DOHH2 (cell line): ENCODE data around the gene NSUN6.

Experiments
- EZH2phosphoT487 ChIP-seq: fragments of 200-600 bp; sonication (generic); IDR thresholded peaks from 2 replicates; pipeline ENCODE4 v1.6.1; 2017; ENCODE audit warnings: borderline replicate concordance, mild to moderate bottlenecking, antibody characterized with exemption, low read length, moderate library complexity, mixed read lengths
- TF ChIP-seq, protein P1 (sequence below): fragments of 200-600 bp; sonication (generic); IDR thresholded peaks from one replicate; pipeline ENCODE4 v1.5.1; 2014; ENCODE audit warnings: antibody characterized with exemption, mild to moderate bottlenecking, low read depth, low read length; ENCODE audit not compliant: poor library complexity, severe bottlenecking

DNA sequence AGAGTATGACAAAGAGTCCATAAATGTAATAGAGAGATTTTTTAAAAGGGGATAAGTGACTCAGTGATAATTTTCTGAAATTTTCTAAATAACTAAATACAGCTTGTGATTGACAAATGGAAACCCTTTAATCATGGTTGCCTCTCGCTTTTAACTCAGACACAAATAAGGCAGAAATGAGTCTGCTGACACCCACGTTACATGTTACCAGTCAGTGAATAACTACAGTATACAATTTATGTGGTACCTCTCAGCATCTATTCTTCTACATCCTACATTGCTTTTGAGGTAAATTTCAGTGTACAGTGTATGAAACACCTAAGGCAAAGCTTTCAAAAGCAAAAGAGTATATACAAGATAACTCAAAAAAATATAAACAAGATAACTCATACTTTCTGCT, 4.2 kb downstream of the NSUN6 start:
- TF ChIP-seq, protein P1, sequence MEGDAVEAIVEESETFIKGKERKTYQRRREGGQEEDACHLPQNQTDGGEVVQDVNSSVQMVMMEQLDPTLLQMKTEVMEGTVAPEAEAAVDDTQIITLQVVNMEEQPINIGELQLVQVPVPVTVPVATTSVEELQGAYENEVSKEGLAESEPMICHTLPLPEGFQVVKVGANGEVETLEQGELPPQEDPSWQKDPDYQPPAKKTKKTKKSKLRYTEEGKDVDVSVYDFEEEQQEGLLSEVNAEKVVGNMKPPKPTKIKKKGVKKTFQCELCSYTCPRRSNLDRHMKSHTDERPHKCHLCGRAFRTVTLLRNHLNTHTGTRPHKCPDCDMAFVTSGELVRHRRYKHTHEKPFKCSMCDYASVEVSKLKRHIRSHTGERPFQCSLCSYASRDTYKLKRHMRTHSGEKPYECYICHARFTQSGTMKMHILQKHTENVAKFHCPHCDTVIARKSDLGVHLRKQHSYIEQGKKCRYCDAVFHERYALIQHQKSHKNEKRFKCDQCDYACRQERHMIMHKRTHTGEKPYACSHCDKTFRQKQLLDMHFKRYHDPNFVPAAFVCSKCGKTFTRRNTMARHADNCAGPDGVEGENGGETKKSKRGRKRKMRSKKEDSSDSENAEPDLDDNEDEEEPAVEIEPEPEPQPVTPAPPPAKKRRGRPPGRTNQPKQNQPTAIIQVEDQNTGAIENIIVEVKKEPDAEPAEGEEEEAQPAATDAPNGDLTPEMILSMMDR = no peak
- TF ChIP-seq EZH2phosphoT487 = no peak
